PC-3 (cell line): ENCODE measurements around the gene AFAP1L2.

Source experiments
- CTCF ChIP-seq: fragments of 300-600 bp; sonication (generic); conservative IDR thresholded peaks from 2 replicates; pipeline ENCODE4 v1.5.1; 2017; ENCODE audit warnings: antibody characterized with exemption, low read depth, mild to moderate bottlenecking, low read length
- EZH2 ChIP-seq: fragments of 300-600 bp; sonication (generic); IDR thresholded peaks from one replicate; pipeline ENCODE4 v1.6.1; 2017; ENCODE audit warnings: antibody characterized with exemption, mild to moderate bottlenecking, low read length; ENCODE audit not compliant: unreplicated experiment
- EZH2phosphoT487 ChIP-seq: fragments of 300-600 bp; sonication (generic); IDR thresholded peaks from 2 replicates; pipeline ENCODE4 v1.6.1; 2018; ENCODE audit warnings: mild to moderate bottlenecking, antibody characterized with exemption, low read length, borderline replicate concordance

DNA sequence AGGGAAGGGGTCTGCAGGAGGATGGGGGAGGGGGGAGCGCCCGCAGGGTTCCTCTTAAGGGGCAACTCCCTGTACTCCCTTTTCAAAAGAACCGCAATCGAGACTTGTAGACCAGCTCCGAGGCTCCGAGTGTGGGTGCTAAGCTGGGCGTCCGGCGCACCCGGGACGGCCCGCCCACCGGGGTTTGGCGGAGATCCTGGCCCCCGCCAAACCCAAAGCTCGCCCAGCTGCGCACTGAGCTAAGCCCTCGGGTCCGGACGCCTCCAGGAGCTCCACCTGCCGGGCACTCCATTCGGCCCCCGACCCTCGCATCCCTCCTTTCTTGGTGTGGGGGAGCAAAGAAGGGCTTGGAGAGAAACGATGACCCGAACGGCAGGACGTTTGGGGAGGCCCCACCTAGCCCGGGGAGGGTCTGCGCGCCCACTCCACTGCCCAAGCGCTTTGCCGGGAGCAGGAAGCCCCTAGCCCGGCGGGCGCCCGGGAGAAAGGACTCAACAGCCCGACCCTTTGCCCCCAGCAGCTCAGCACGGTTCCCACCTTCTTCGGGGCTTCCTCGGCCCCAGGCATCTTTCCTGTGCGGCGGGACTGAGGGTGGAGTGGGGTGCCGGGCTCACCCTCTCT is 651 bp downstream of the AFAP1L2 start:
- TF ChIP-seq EZH2: no peak
- TF ChIP-seq CTCF: peak; percentile 48; the same call in 1 of the 2 replicates
- TF ChIP-seq EZH2phosphoT487: no peak
